ENCODE data around the gene SYS1.

DNA sequence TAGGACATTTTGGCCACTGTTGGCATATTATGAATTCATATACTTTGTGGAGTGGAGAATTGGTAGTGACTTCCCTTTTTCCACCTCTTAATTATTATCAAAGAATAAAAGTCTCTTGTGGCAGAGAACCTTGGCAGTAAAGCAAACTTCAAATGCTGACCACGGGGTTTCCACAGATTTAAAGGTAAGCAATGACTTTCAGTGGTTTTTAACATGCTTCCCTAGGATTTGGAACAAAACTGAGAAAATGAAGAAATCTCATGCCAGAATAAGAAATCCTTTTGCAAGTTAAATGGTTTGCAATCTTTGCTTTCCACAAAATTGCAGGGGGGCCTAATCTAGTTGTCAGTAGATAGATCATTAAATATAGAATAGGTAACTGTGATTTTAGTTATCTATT, 12.7 kb upstream of the SYS1 start:
- TF ChIP-seq, protein P1, sequence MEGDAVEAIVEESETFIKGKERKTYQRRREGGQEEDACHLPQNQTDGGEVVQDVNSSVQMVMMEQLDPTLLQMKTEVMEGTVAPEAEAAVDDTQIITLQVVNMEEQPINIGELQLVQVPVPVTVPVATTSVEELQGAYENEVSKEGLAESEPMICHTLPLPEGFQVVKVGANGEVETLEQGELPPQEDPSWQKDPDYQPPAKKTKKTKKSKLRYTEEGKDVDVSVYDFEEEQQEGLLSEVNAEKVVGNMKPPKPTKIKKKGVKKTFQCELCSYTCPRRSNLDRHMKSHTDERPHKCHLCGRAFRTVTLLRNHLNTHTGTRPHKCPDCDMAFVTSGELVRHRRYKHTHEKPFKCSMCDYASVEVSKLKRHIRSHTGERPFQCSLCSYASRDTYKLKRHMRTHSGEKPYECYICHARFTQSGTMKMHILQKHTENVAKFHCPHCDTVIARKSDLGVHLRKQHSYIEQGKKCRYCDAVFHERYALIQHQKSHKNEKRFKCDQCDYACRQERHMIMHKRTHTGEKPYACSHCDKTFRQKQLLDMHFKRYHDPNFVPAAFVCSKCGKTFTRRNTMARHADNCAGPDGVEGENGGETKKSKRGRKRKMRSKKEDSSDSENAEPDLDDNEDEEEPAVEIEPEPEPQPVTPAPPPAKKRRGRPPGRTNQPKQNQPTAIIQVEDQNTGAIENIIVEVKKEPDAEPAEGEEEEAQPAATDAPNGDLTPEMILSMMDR (conservative IDR thresholded peaks at IDR 0.05; ENCODE audit: low read length) = no peak
- TF ChIP-seq EZH2phosphoT487 (IDR thresholded peaks at IDR 0.05; ENCODE audit: borderline replicate concordance) = no peak

Measured in Loucy (cell line).